ENCODE data around the gene ADCK1.

DNA sequence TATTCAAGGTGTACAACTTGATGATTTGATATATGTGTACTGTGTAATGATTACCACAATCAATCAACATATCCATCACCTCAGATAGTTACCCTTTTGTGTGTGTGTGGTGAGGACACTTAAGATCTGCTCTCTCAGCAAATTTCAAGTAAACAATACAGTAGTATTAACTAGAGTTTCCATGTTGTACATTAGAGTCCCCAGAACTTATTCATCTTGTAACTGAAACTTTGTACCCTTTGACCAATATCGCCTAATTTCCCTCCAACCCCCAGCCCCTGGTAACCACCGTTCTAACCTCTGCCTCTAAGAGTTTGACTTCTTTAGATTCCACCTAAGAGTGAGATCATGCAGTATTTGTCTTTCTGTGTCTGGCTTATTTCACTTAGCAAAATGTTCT lies 12.1 kb downstream of the ADCK1 start:
- no peak for TF ChIP-seq EZH2 (IDR thresholded peaks at IDR 0.05; ENCODE audit: borderline replicate concordance)
- TF ChIP-seq, protein P1, sequence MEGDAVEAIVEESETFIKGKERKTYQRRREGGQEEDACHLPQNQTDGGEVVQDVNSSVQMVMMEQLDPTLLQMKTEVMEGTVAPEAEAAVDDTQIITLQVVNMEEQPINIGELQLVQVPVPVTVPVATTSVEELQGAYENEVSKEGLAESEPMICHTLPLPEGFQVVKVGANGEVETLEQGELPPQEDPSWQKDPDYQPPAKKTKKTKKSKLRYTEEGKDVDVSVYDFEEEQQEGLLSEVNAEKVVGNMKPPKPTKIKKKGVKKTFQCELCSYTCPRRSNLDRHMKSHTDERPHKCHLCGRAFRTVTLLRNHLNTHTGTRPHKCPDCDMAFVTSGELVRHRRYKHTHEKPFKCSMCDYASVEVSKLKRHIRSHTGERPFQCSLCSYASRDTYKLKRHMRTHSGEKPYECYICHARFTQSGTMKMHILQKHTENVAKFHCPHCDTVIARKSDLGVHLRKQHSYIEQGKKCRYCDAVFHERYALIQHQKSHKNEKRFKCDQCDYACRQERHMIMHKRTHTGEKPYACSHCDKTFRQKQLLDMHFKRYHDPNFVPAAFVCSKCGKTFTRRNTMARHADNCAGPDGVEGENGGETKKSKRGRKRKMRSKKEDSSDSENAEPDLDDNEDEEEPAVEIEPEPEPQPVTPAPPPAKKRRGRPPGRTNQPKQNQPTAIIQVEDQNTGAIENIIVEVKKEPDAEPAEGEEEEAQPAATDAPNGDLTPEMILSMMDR (IDR thresholded peaks at IDR 0.05; ENCODE audit: poor library complexity): no peak
